SK-N-SH (cell line): ENCODE data around the gene CUL7. TPM values are rescaled to one million over a fixed set of nuclear protein-coding genes. Genes with fewer than 3 reads are reported as not detected.

Experiments
- CTCF ChIA-PET: fragments of 300-600, 350-600 bp; formaldehyde crosslinking; extraction: SDS; loops from one replicate; lab custom pipeline; 2021; lab: Yijun Ruan, JAX
- POLR2A ChIA-PET: fragments of 350-600 bp; sonication (Branson Sonifier 250); formaldehyde crosslinking; extraction: SDS; loops from one replicate; lab custom pipeline; 2020; ENCODE audit warnings: antibody characterized with exemption, inconsistent platforms; lab: Yijun Ruan, JAX
- DNase-seq: peaks from one replicate; pipeline ENCODE4 v3.0.0; 2012
- H2AFZ ChIP-seq: fragments of 200-600 bp; sonication (generic); 2 replicates; pipeline ENCODE4 v1.8.1; 2016; ENCODE audit warnings: antibody characterized with exemption, mild to moderate bottlenecking, low read depth
- H3F3A ChIP-seq: fragments of 200-600 bp; sonication (generic); replicated peaks from 2 replicates; pipeline ENCODE3; 2016; ENCODE audit warnings: antibody characterized with exemption, mild to moderate bottlenecking; ENCODE audit not compliant: insufficient read depth
- H3K27ac ChIP-seq, 2 experiments: fragments of 200-500 bp in 1 of 2; fragments of 200-600 bp in 1 of 2; sonication (Bioruptor generic) in 1 of 2; sonication (generic), shearing (Covaris generic) in 1 of 2; 2 replicates each; pipeline versions ENCODE4 v1.5.1 to v1.6.1; 2014 to 2016; ENCODE audit warnings: low read depth in 2 of 2, inconsistent platforms in 1 of 2, low read length in 1 of 2, mild to moderate bottlenecking in 1 of 2, mixed read lengths in 1 of 2
- H3K27me3 ChIP-seq: fragments of 200-600 bp; sonication (generic), shearing (Covaris generic); 2 replicates; pipeline ENCODE4 v1.6.1; 2016; ENCODE audit warnings: mixed run types; ENCODE audit not compliant: insufficient read depth
- H3K36me3 ChIP-seq, 2 experiments: fragments of 200-500 bp in 1 of 2; fragments of 200-600 bp in 1 of 2; sonication (Bioruptor generic) in 1 of 2; sonication (generic) in 1 of 2; replicated peaks in 1 of 2; 2 replicates each; pipeline versions ENCODE3 to v1.5.1; 2014 to 2016; ENCODE audit warnings: low read length in 1 of 2, mild to moderate bottlenecking in 1 of 2; ENCODE audit not compliant: insufficient read depth in 2 of 2, control insufficient read depth in 1 of 2
- H3K4me1 ChIP-seq, 2 experiments: fragments of 200-500 bp in 1 of 2; fragments of 200-600 bp in 1 of 2; sonication (Bioruptor generic) in 1 of 2; sonication (generic), shearing (Covaris generic) in 1 of 2; 2 replicates each; pipeline versions ENCODE4 v1.5.1 to v1.6.1; 2014 to 2016; ENCODE audit warnings: low read depth in 1 of 2, low read length in 1 of 2, mixed run types in 1 of 2; ENCODE audit not compliant: insufficient read depth in 2 of 2, control insufficient read depth in 1 of 2
- H3K4me2 ChIP-seq: fragments of 200-600 bp; sonication (generic), shearing (Covaris generic); 2 replicates; pipeline ENCODE4 v1.6.1; 2017; ENCODE audit warnings: mixed run types
- H3K4me3 ChIP-seq, 2 experiments: fragments of 200-500 bp in 1 of 2; fragments of 200-600 bp in 1 of 2; sonication (Bioruptor generic) in 1 of 2; sonication (generic), shearing (Covaris generic) in 1 of 2; 2 replicates each; pipeline versions ENCODE4 v1.5.1 to v1.8.1; 2014 to 2016; ENCODE audit warnings: low read depth in 2 of 2, inconsistent platforms in 1 of 2, low read length in 1 of 2, mild to moderate bottlenecking in 1 of 2, mixed read lengths in 1 of 2, moderate library complexity in 1 of 2
- H3K79me2 ChIP-seq: fragments of 200-600 bp; sonication (generic); 2 replicates; pipeline ENCODE4 v1.8.1; 2017; ENCODE audit warnings: mild to moderate bottlenecking; ENCODE audit not compliant: insufficient read depth
- H3K9ac ChIP-seq: fragments of 200-600 bp; sonication (generic); 2 replicates; pipeline ENCODE4 v1.6.1; 2017; ENCODE audit warnings: mixed run types
- H3K9me2 ChIP-seq: fragments of 200-600 bp; sonication (generic); 2 replicates; pipeline ENCODE4 v1.6.1; 2017; ENCODE audit warnings: mixed run types
- H3K9me3 ChIP-seq: fragments of 200-600 bp; sonication (generic); 2 replicates; pipeline ENCODE4 v1.6.1; 2017; ENCODE audit warnings: mixed run types, mild to moderate bottlenecking, moderate library complexity
- H4K20me1 ChIP-seq: fragments of 200-600 bp; sonication (generic); 2 replicates; pipeline ENCODE4 v1.6.1; 2017; ENCODE audit warnings: mild to moderate bottlenecking, mixed run types; ENCODE audit not compliant: insufficient read depth
- CHD2 ChIP-seq: fragments of 150-350 bp; IDR thresholded peaks from 2 replicates; pipeline ENCODE4 v1.6.1; 2018; ENCODE audit warnings: low read length; ENCODE audit not compliant: partially characterized antibody
- CTCF ChIP-seq: fragments of 200-600 bp; sonication (generic); IDR thresholded peaks from 2 replicates; pipeline ENCODE4 v1.6.1; 2017; ENCODE audit warnings: antibody characterized with exemption, mild to moderate bottlenecking, moderate library complexity
- ELF1 ChIP-seq: IDR thresholded peaks from 2 replicates; pipeline ENCODE4 v1.4.0; 2012
- EP300 ChIP-seq, 2 experiments: IDR thresholded peaks; 2 replicates each; pipeline versions ENCODE4 v1.4.0 to v1.6.1; 2012; ENCODE audit warnings: borderline replicate concordance in 1 of 2, low read depth in 1 of 2, low read length in 1 of 2
- FOSL2 ChIP-seq: IDR thresholded peaks from 2 replicates; pipeline ENCODE4 v1.4.0; 2012; ENCODE audit warnings: low read depth, mild to moderate bottlenecking, moderate library complexity, borderline replicate concordance
- FOXM1 ChIP-seq: IDR thresholded peaks from 2 replicates; pipeline ENCODE4 v1.4.0; 2012; ENCODE audit warnings: low read depth, mild to moderate bottlenecking
- GABPA ChIP-seq: IDR thresholded peaks from 2 replicates; pipeline ENCODE4 v1.4.0; 2012; ENCODE audit warnings: low read depth, mild to moderate bottlenecking
- GATA2 ChIP-seq: sonication (generic); formaldehyde crosslinking; IDR thresholded peaks from 2 replicates; pipeline ENCODE4 v1.5.0; 2020; ENCODE audit warnings: mild to moderate bottlenecking, missing genetic modification reagents
- IRF3 ChIP-seq: fragments of 150-350 bp; IDR thresholded peaks from 2 replicates; pipeline ENCODE4 v1.6.1; 2016; ENCODE audit warnings: mild to moderate bottlenecking, low read depth, low read length
- NFIC ChIP-seq: IDR thresholded peaks from 2 replicates; pipeline ENCODE4 v1.4.0; 2012; ENCODE audit warnings: borderline replicate concordance
- NRF1 ChIP-seq: IDR thresholded peaks from 2 replicates; pipeline ENCODE4 v1.6.1; 2012; ENCODE audit warnings: low read depth, mild to moderate bottlenecking, low read length
- RAD21 ChIP-seq: IDR thresholded peaks from 2 replicates; pipeline ENCODE4 v1.6.1; 2012; ENCODE audit warnings: mild to moderate bottlenecking, low read length
- REST ChIP-seq: IDR thresholded peaks from 2 replicates; pipeline ENCODE4 v1.6.1; 2012; ENCODE audit warnings: mild to moderate bottlenecking, low read depth, low read length, moderate library complexity
- RFX5 ChIP-seq: IDR thresholded peaks from 2 replicates; pipeline ENCODE4 v1.6.1; 2012; ENCODE audit warnings: mild to moderate bottlenecking, improper control_type of control experiment, low read length
- TAF1 ChIP-seq: IDR thresholded peaks from 2 replicates; pipeline ENCODE4 v1.6.1; 2012; ENCODE audit warnings: low read depth, mild to moderate bottlenecking, low read length, moderate library complexity, borderline replicate concordance
- USF1 ChIP-seq: IDR thresholded peaks from 2 replicates; pipeline ENCODE4 v1.4.0; 2012; ENCODE audit warnings: low read depth, borderline replicate concordance
- USF2 ChIP-seq: fragments of 150-350 bp; IDR thresholded peaks from 2 replicates; pipeline ENCODE4 v1.6.1; 2017; ENCODE audit warnings: antibody characterized with exemption, low read length, low read depth, borderline replicate concordance
- ZBTB33 ChIP-seq: IDR thresholded peaks from 2 replicates; pipeline ENCODE4 v1.4.0; 2012; ENCODE audit warnings: low read depth, borderline replicate concordance
- WGBS: methylation state at CpG from one replicate; pipeline ENCODE4 v1.1.6; 2017; ENCODE audit warnings: low lambda C conversion rate; 5-methylcytosine and 5-hydroxymethylcytosine counted together
- polyA plus RNA-seq, 3 experiments: library from polyadenylated mRNA; depleted of rRNA; stranded (reverse); fragments of >200 nt; gene quantifications; 2 replicates each; pipeline ENCODE4 v1.2.3, GENCODE V29; 2012

CUL7 gene
- polyA plus RNA-seq, 1 of the 3 experiments (the other 2 are of a cell fraction), result 46.9 TPM

GRCh38 chr6:43047998-43048397, 5.7 kb downstream of the CUL7 start (continued):
- TF ChIP-seq IRF3 (no peak), CTCF (no peak)

- Histone ChIP-seq H3K4me2 (no peak overlapping the region), H3K79me2 (no peaks in the 10 kb centered on the region; the same call in 1 of the 2 replicates), H3K4me3 (no peak overlapping the region), H2AFZ (no peak overlapping the region), H3K9me3 (no peaks in the 10 kb centered on the region), H3K4me1 (no peaks in the 10 kb centered on the region), H4K20me1 (no peaks in the 10 kb centered on the region), H3K27ac (no peak overlapping the region), H3K36me3 (peaks cover 18 to 74% of the 10 kb centered on the region in 2 experiments), H3K9me2 (no peaks in the 10 kb centered on the region), H3F3A (no peaks in the 10 kb centered on the region), H3K9ac (no peak overlapping the region), H3K27me3 (no peaks in the 10 kb centered on the region)
- POLR2A ChIA-PET, result no interaction called here
- no peak for DNase-seq
- 93% methylated on average over 5 of the region's 11 CpGs for WGBS
- CTCF ChIA-PET, result interaction anchor here (0.5 to 1.2 kb wide), 4 partner anchors 9 to 97 kb away, joined by 3 read pairs; partner anchors contain the start of gene CUL7
- TF ChIP-seq GABPA, result no peak
- no peak for TF ChIP-seq ZBTB33
- TF ChIP-seq TAF1, result no peak
- no peak for TF ChIP-seq REST
- TF ChIP-seq EP300 (IDR thresholded peaks at IDR 0.05; ENCODE audit: borderline replicate concordance in 1 of 2, low read depth in 1 of 2, low read length in 1 of 2), result no peak
- TF ChIP-seq NFIC, result no peak
- TF ChIP-seq CHD2, result no peak
- no peak for TF ChIP-seq FOSL2
- no peak for TF ChIP-seq RAD21
- TF ChIP-seq NRF1, result no peak
- TF ChIP-seq GATA2 (CRISPR knock-in tag), result no peak
- no peak for TF ChIP-seq IRF3
- no peak for TF ChIP-seq FOXM1
- no peak for TF ChIP-seq RFX5
- TF ChIP-seq USF1, result no peak
- TF ChIP-seq USF2, result no peak
- TF ChIP-seq ELF1, result no peak
Observed at GRCh38 chr6:43045371-43045930, 8.2 kb downstream of the CUL7 start.
